Measurements from ENCODE around the gene ARHGAP26.

Gene ARHGAP26

GRCh38 chr5:142918959-142919635 lies 148.9 kb downstream of the ARHGAP26 start:
- Histone ChIP-seq H4K91ac (ENCODE audit: low read length) (no peak overlapping the region), H2AFZ (ENCODE audit: low read depth, low read length) (no peak overlapping the region), H3K18ac (ENCODE audit: low read depth in 1 of 2, low read length in 2 of 2) (no peak overlapping the region), H2BK12ac (ENCODE audit: low read length in 2 of 2) (no peak overlapping the region), H3K36me3 (ENCODE audit: control insufficient read depth in 1 of 2, insufficient read depth in 2 of 2, low read depth in 1 of 2, low read length in 2 of 2) (no peaks in the 10 kb centered on the region), H3K9ac (ENCODE audit: low read length) (no peak overlapping the region), H3K14ac (ENCODE audit: low read length in 2 of 2) (no peak overlapping the region), H3K4me3 (ENCODE audit: insufficient read depth in 1 of 2, low read depth in 1 of 2, low read length in 2 of 2) (no peak overlapping the region), H3K27me3 (ENCODE audit: control insufficient read depth in 1 of 2, insufficient read depth in 1 of 2, low read length in 2 of 2) (no peaks in the 10 kb centered on the region), H2BK15ac (ENCODE audit: low read depth, poor library complexity, severe bottlenecking) (no peak overlapping the region), H2BK120ac (ENCODE audit: low read depth, low read length) (no peak overlapping the region), H3K79me1 (replicated peaks; ENCODE audit: low read length, poor library complexity, severe bottlenecking) (no peaks in the 10 kb centered on the region), H3K4ac (ENCODE audit: low read depth in 1 of 2, low read length in 2 of 2) (peak overlapping the region in 1 of 2 experiments; percentile 58), H3K4me1 (ENCODE audit: control insufficient read depth, insufficient read depth, low read depth, low read length) (no peaks in the 10 kb centered on the region), H2BK5ac (ENCODE audit: low read depth, low read length, poor library complexity, severe bottlenecking) (no peak overlapping the region), H3K23ac (ENCODE audit: low read length in 2 of 2) (no peak overlapping the region), H4K8ac (ENCODE audit: low read length) (no peak overlapping the region), H3K9me3 (ENCODE audit: control insufficient read depth, low read length) (no peaks in the 10 kb centered on the region), H3K27ac (ENCODE audit: low read length, poor library complexity, severe bottlenecking) (no peak overlapping the region), H2AK5ac (ENCODE audit: low read length, severe bottlenecking) (no peak overlapping the region), H3K4me2 (ENCODE audit: low read length, poor library complexity, severe bottlenecking) (no peak overlapping the region)
- DNase-seq, result no peak
- 83% methylated on average over 7 of the region's 7 CpGs for WGBS

- WGBS, result 100% methylated on average over 1 of the region's 3 CpGs
- no peak overlapping the region for H3K14ac ChIP-seq (ENCODE audit: low read length in 2 of 2)
- H3K4me2 ChIP-seq (ENCODE audit: low read length, poor library complexity, severe bottlenecking), result no peak overlapping the region
- no peaks in the 10 kb centered on the region for H3K79me1 ChIP-seq (replicated peaks; ENCODE audit: low read length, poor library complexity, severe bottlenecking)
- no peaks in the 10 kb centered on the region for H3K9me3 ChIP-seq (ENCODE audit: control insufficient read depth, low read length)
- H3K27me3 ChIP-seq (ENCODE audit: control insufficient read depth in 1 of 2, insufficient read depth in 1 of 2, low read length in 2 of 2), result no peaks in the 10 kb centered on the region
- H2BK120ac ChIP-seq (ENCODE audit: low read depth, low read length), result no peak overlapping the region
- H3K27ac ChIP-seq (ENCODE audit: low read length, poor library complexity, severe bottlenecking), result no peak overlapping the region
- H3K4me1 ChIP-seq (ENCODE audit: control insufficient read depth, insufficient read depth, low read depth, low read length), result no peaks in the 10 kb centered on the region
- H4K91ac ChIP-seq (ENCODE audit: low read length), result no peak overlapping the region
- H4K8ac ChIP-seq (ENCODE audit: low read length), result no peak overlapping the region
- no peak overlapping the region for H3K9ac ChIP-seq (ENCODE audit: low read length)
- H2AFZ ChIP-seq (ENCODE audit: low read depth, low read length), result no peak overlapping the region
- no peaks in the 10 kb centered on the region for H3K36me3 ChIP-seq (ENCODE audit: control insufficient read depth in 1 of 2, insufficient read depth in 2 of 2, low read depth in 1 of 2, low read length in 2 of 2)
- H2BK12ac ChIP-seq (ENCODE audit: low read length in 2 of 2), result no peak overlapping the region
- no peak overlapping the region for H3K4me3 ChIP-seq (ENCODE audit: insufficient read depth in 1 of 2, low read depth in 1 of 2, low read length in 2 of 2)
- no peak overlapping the region for H3K18ac ChIP-seq (ENCODE audit: low read depth in 1 of 2, low read length in 2 of 2)
- H3K23ac ChIP-seq (ENCODE audit: low read length in 2 of 2), result no peak overlapping the region
- no peak overlapping the region for H2BK15ac ChIP-seq (ENCODE audit: low read depth, poor library complexity, severe bottlenecking)
- H2AK5ac ChIP-seq (ENCODE audit: low read length, severe bottlenecking), result no peak overlapping the region
- no peak overlapping the region for H3K4ac ChIP-seq (ENCODE audit: low read depth in 1 of 2, low read length in 2 of 2)
- no peak overlapping the region for H2BK5ac ChIP-seq (ENCODE audit: low read depth, low read length, poor library complexity, severe bottlenecking)
- no peak for DNase-seq
These were observed 150.9 kb downstream of the ARHGAP26 start for GRCh38 chr5:142920849-142921612.

- no peaks in the 10 kb centered on the region for H3K36me3 ChIP-seq (ENCODE audit: control insufficient read depth in 1 of 2, insufficient read depth in 2 of 2, low read depth in 1 of 2, low read length in 2 of 2)
- H2AFZ ChIP-seq (ENCODE audit: low read depth, low read length), result no peak overlapping the region
- H3K79me1 ChIP-seq (replicated peaks; ENCODE audit: low read length, poor library complexity, severe bottlenecking), result peaks cover 1% of the 10 kb centered on the region
- no peaks in the 10 kb centered on the region for H3K27me3 ChIP-seq (ENCODE audit: control insufficient read depth in 1 of 2, insufficient read depth in 1 of 2, low read length in 2 of 2)
- H3K18ac ChIP-seq (ENCODE audit: low read depth in 1 of 2, low read length in 2 of 2), result no peak overlapping the region
- no peak overlapping the region for H2BK120ac ChIP-seq (ENCODE audit: low read depth, low read length)
- no peak overlapping the region for H3K14ac ChIP-seq (ENCODE audit: low read length in 2 of 2)
- no peak overlapping the region for H3K4me2 ChIP-seq (ENCODE audit: low read length, poor library complexity, severe bottlenecking)
- H3K4me1 ChIP-seq (ENCODE audit: control insufficient read depth, insufficient read depth, low read depth, low read length), result no peaks in the 10 kb centered on the region
- H3K4ac ChIP-seq (ENCODE audit: low read depth in 1 of 2, low read length in 2 of 2), result no peak overlapping the region
- peak; percentile 57 for DNase-seq
- H2BK12ac ChIP-seq (ENCODE audit: low read length in 2 of 2), result no peak overlapping the region
- H3K9ac ChIP-seq (ENCODE audit: low read length), result no peak overlapping the region
- H3K4me3 ChIP-seq (ENCODE audit: insufficient read depth in 1 of 2, low read depth in 1 of 2, low read length in 2 of 2), result no peak overlapping the region
- H2BK5ac ChIP-seq (ENCODE audit: low read depth, low read length, poor library complexity, severe bottlenecking), result no peak overlapping the region
- no peak overlapping the region for H2AK5ac ChIP-seq (ENCODE audit: low read length, severe bottlenecking)
- H3K27ac ChIP-seq (ENCODE audit: low read length, poor library complexity, severe bottlenecking), result peak overlapping the region; percentile 7
- H3K23ac ChIP-seq (ENCODE audit: low read length in 2 of 2), result no peak overlapping the region
- no peaks in the 10 kb centered on the region for H3K9me3 ChIP-seq (ENCODE audit: control insufficient read depth, low read length)
- no peak overlapping the region for H4K8ac ChIP-seq (ENCODE audit: low read length)
- no peak overlapping the region for H4K91ac ChIP-seq (ENCODE audit: low read length)
- no CpG with 5 or more reads among the region's 1 CpG for WGBS
- no peak overlapping the region for H2BK15ac ChIP-seq (ENCODE audit: low read depth, poor library complexity, severe bottlenecking)
These were observed 152.2 kb downstream of the ARHGAP26 start for GRCh38 chr5:142922223-142922952.
